ENCODE measurements around the gene XRCC6. TPM values are rescaled to one million over a fixed set of nuclear protein-coding genes. Genes with fewer than 3 reads are reported as not detected.

XRCC6 gene
- total and polyA plus RNA-seq, 2 donors (not counting 1 experiment from before 2014, with no cell fraction given) = 183 to 268 TPM

DNA sequence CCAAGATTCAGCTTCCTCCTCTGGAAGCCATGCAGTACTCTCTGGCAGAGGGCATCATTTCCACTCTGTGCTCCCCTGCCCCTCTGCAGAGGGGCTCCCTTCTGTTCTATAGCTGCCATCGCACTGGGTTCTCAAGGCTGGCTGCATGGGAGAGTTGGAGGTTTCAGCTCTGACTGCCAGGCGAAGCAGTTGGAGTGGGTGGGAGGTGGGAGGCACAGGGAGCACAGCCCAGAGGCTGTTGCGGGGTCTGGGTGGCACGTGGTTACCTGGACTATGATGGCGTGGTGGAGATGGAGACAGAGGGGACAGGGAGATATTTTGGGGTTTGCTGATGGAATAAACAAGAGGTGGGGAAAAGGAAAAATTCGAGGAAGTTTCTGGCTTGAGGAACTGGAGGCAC, 36.2 kb upstream of the XRCC6 start:
- no peak for TF ChIP-seq EZH2 (IDR thresholded peaks at IDR 0.05; ENCODE audit: low read length, missing control alignments)
- TF ChIP-seq, protein P1, sequence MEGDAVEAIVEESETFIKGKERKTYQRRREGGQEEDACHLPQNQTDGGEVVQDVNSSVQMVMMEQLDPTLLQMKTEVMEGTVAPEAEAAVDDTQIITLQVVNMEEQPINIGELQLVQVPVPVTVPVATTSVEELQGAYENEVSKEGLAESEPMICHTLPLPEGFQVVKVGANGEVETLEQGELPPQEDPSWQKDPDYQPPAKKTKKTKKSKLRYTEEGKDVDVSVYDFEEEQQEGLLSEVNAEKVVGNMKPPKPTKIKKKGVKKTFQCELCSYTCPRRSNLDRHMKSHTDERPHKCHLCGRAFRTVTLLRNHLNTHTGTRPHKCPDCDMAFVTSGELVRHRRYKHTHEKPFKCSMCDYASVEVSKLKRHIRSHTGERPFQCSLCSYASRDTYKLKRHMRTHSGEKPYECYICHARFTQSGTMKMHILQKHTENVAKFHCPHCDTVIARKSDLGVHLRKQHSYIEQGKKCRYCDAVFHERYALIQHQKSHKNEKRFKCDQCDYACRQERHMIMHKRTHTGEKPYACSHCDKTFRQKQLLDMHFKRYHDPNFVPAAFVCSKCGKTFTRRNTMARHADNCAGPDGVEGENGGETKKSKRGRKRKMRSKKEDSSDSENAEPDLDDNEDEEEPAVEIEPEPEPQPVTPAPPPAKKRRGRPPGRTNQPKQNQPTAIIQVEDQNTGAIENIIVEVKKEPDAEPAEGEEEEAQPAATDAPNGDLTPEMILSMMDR (conservative IDR thresholded peaks at IDR 0.05 in 1 of 2, IDR thresholded peaks at IDR 0.05 in 1 of 2; ENCODE audit: low read depth in 1 of 2, low read length in 2 of 2) = no peak
- no peak overlapping the region for H3K27ac ChIP-seq (ENCODE audit: insufficient read depth, low read length)
- peaks cover 15% of the 10 kb centered on the region for H3K36me3 ChIP-seq (ENCODE audit: control insufficient read depth, insufficient read depth, low read length)
- no peak overlapping the region for H2AFZ ChIP-seq (ENCODE audit: low read length)
- peaks cover 5% of the 10 kb centered on the region for H3K4me1 ChIP-seq (ENCODE audit: control insufficient read depth, extremely low read depth, insufficient read depth, low read length)
- no peak overlapping the region for H3K4me2 ChIP-seq (ENCODE audit: extremely low read depth, insufficient read depth, low read length)
- H3K9ac ChIP-seq (ENCODE audit: insufficient read depth, low read length) = no peak overlapping the region
- no peak overlapping the region for H3K4me3 ChIP-seq (replicated peaks in 1 of 4; ENCODE audit: control extremely low read depth in 1 of 4, insufficient read depth in 1 of 4, low read depth in 3 of 4, low read length in 4 of 4)
- H3K79me2 ChIP-seq (ENCODE audit: control insufficient read depth, insufficient read depth, low read length) = peaks cover 32% of the 10 kb centered on the region
- no peaks in the 10 kb centered on the region for H3K9me3 ChIP-seq (ENCODE audit: control insufficient read depth, insufficient read depth, low read depth, low read length)
- no peak for DNase-seq (ENCODE audit: low read depth in 2 of 2)
- H4K20me1 ChIP-seq (ENCODE audit: control insufficient read depth, extremely low read depth, insufficient read depth, low read length) = no peaks in the 10 kb centered on the region
- no peaks in the 10 kb centered on the region for H3K27me3 ChIP-seq (ENCODE audit: control insufficient read depth, insufficient read depth, low read length)

DNA sequence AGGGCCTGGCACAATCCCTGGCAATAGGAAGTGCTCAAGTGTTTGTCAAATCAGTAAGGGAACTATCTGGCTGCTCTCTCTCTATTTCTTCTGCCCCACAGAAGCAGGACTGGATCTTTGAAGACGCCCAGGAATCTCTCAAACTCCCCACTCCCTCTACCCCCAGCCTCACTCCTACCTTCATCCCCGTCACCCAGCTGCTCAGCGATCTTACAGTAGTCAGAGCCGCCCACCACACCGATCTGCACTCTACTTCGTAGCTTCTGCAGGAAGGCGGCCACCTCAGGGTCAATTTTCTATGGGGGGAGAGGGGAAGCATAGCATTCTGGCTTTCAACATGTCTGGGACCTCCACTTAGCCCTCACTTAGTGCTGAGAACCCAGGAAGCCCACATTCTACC, 35.2 kb upstream of the XRCC6 start:
- Histone ChIP-seq H3K9me3 (ENCODE audit: control insufficient read depth, insufficient read depth, low read depth, low read length) (no peaks in the 10 kb centered on the region), H3K27me3 (ENCODE audit: control insufficient read depth, insufficient read depth, low read length) (no peaks in the 10 kb centered on the region), H4K20me1 (ENCODE audit: control insufficient read depth, extremely low read depth, insufficient read depth, low read length) (no peaks in the 10 kb centered on the region), H3K4me3 (replicated peaks in 1 of 4; ENCODE audit: control extremely low read depth in 1 of 4, insufficient read depth in 1 of 4, low read depth in 3 of 4, low read length in 4 of 4) (no peak overlapping the region), H3K36me3 (ENCODE audit: control insufficient read depth, insufficient read depth, low read length) (peaks cover 12% of the 10 kb centered on the region), H3K27ac (ENCODE audit: insufficient read depth, low read length) (no peak overlapping the region), H2AFZ (ENCODE audit: low read length) (no peak overlapping the region), H3K9ac (ENCODE audit: insufficient read depth, low read length) (no peak overlapping the region), H3K4me1 (ENCODE audit: control insufficient read depth, extremely low read depth, insufficient read depth, low read length) (peaks cover 5% of the 10 kb centered on the region), H3K4me2 (ENCODE audit: extremely low read depth, insufficient read depth, low read length) (no peak overlapping the region), H3K79me2 (ENCODE audit: control insufficient read depth, insufficient read depth, low read length) (peaks cover 32% of the 10 kb centered on the region)
- no peak for DNase-seq (ENCODE audit: low read depth in 2 of 2)
- TF ChIP-seq EZH2 (IDR thresholded peaks at IDR 0.05; ENCODE audit: low read length, missing control alignments) = no peak
- TF ChIP-seq, protein P1 (conservative IDR thresholded peaks at IDR 0.05 in 1 of 2, IDR thresholded peaks at IDR 0.05 in 1 of 2; ENCODE audit: low read depth in 1 of 2, low read length in 2 of 2) = no peak

DNA sequence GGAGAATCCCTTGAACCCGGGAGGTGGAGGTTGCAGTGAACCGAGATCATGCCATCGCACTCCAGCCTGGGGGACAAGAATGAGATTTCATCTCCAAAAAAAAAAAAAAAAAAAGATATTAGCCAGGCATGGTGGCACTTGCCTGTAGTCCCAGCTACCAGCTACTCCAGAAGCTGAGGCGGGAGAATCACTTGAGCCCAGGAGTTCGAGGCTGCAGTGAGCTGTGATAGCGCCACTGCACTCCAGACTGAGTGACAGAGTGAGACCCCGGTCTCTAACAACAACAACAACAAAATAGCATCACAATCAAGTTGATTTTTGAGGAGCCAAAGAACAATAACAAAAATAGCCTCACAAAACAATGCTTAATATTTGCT, 33.8 kb upstream of the XRCC6 start:
- Histone ChIP-seq H3K9ac (ENCODE audit: insufficient read depth, low read length) (no peak overlapping the region), H3K4me2 (ENCODE audit: extremely low read depth, insufficient read depth, low read length) (no peak overlapping the region), H3K27me3 (ENCODE audit: control insufficient read depth, insufficient read depth, low read length) (no peaks in the 10 kb centered on the region), H3K9me3 (ENCODE audit: control insufficient read depth, insufficient read depth, low read depth, low read length) (no peaks in the 10 kb centered on the region), H3K4me3 (replicated peaks in 1 of 4; ENCODE audit: control extremely low read depth in 1 of 4, insufficient read depth in 1 of 4, low read depth in 3 of 4, low read length in 4 of 4) (peak overlapping the region in 1 of 4 experiments; percentile 92), H3K36me3 (ENCODE audit: control insufficient read depth, insufficient read depth, low read length) (peaks cover 12% of the 10 kb centered on the region), H4K20me1 (ENCODE audit: control insufficient read depth, extremely low read depth, insufficient read depth, low read length) (no peaks in the 10 kb centered on the region), H2AFZ (ENCODE audit: low read length) (no peak overlapping the region), H3K4me1 (ENCODE audit: control insufficient read depth, extremely low read depth, insufficient read depth, low read length) (peaks cover 5% of the 10 kb centered on the region), H3K79me2 (ENCODE audit: control insufficient read depth, insufficient read depth, low read length) (peaks cover 32% of the 10 kb centered on the region), H3K27ac (ENCODE audit: insufficient read depth, low read length) (no peak overlapping the region)
- DNase-seq (ENCODE audit: low read depth in 2 of 2) = no peak
- TF ChIP-seq, protein P1 (conservative IDR thresholded peaks at IDR 0.05 in 1 of 2, IDR thresholded peaks at IDR 0.05 in 1 of 2; ENCODE audit: low read depth in 1 of 2, low read length in 2 of 2) = no peak
- TF ChIP-seq EZH2 (IDR thresholded peaks at IDR 0.05; ENCODE audit: low read length, missing control alignments) = no peak
